K562 (cell line): ENCODE measurements around the gene KNL1. TPM values are rescaled to one million over a fixed set of nuclear protein-coding genes. Genes with fewer than 3 reads are reported as not detected.
A peak's percentile ranks its signal among the peaks of the same experiment; 100 is the strongest.

Source experiments
- ASH1L ChIP-seq: fragments of 450-650 bp; IDR thresholded peaks from 2 replicates; pipeline ENCODE4 v1.6.1; 2018; ENCODE audit warnings: borderline replicate concordance, mild to moderate bottlenecking, low read depth; ENCODE audit not compliant: partially characterized antibody
- CBX3 ChIP-seq, 2 experiments: IDR thresholded peaks; 1 replicate in 1 of 2; 2 replicates in 1 of 2; pipeline ENCODE4 v1.6.1; 2012; ENCODE audit warnings: inconsistent platforms in 2 of 2, low read length in 2 of 2, borderline replicate concordance in 1 of 2, control low read depth in 1 of 2
- CTBP1 ChIP-seq: fragments of 450-650 bp; IDR thresholded peaks from 2 replicates; pipeline ENCODE4 v1.6.1; 2016; ENCODE audit warnings: borderline replicate concordance
- JUND ChIP-seq, 2 experiments: IDR thresholded peaks; 2 replicates in 1 of 2; 3 replicates in 1 of 2; pipeline ENCODE4 v1.6.1; 2011; ENCODE audit warnings: borderline replicate concordance in 2 of 2, low read depth in 2 of 2, low read length in 2 of 2, improper control_type of control experiment in 1 of 2, missing biosample characterization in 1 of 2, missing genetic modification characterization in 1 of 2, missing genetic modification reagents in 1 of 2
- NR2F6 ChIP-seq: fragments of 450-650 bp; formaldehyde crosslinking; IDR thresholded peaks from 2 replicates; pipeline ENCODE4 v1.4.0; 2020; ENCODE audit warnings: mild to moderate bottlenecking
- PPARD ChIP-seq: fragments of 250-450 bp; sonication (Bioruptor Pico); IDR thresholded peaks from 2 replicates; pipeline ENCODE4 v1.8.0; 2022; ENCODE audit warnings: inconsistent platforms, mild to moderate bottlenecking, moderate library complexity
- PURB ChIP-seq: sonication (generic); formaldehyde crosslinking; IDR thresholded peaks from 2 replicates; pipeline ENCODE4 v1.9.0; 2021; ENCODE audit warnings: low read depth, mild to moderate bottlenecking, missing genetic modification reagents
- ZBTB17 ChIP-seq: fragments of 450-650 bp; formaldehyde crosslinking; IDR thresholded peaks from 2 replicates; pipeline ENCODE4 v1.4.0; 2020; ENCODE audit warnings: mild to moderate bottlenecking
- ZBTB9 ChIP-seq: fragments of 450-650 bp; formaldehyde crosslinking; IDR thresholded peaks from 2 replicates; pipeline ENCODE4 v1.4.0; 2020; ENCODE audit warnings: mild to moderate bottlenecking, moderate library complexity
- ZNF780A ChIP-seq: fragments of 250-450 bp; sonication (Bioruptor Pico); IDR thresholded peaks from 2 replicates; pipeline ENCODE4 v1.5.0; 2021; ENCODE audit warnings: mild to moderate bottlenecking
- polyA plus RNA-seq, 8 experiments: library from polyadenylated mRNA; depleted of rRNA in 4 of 8; stranded (reverse) in 5 of 8; unstranded in 3 of 8; fragments of >200 nt; fragmentation: Nextera tagmentation in 2 of 8; fragmentation: Illumina TruSeq in 1 of 8; extraction: Ambion mirVana in 2 of 8; extraction: Trizol in 1 of 8; gene quantifications; 2 replicates each; pipeline versions ENCODE4 v1.2.1 to v1.2.3, GENCODE V29; 2011 to 2014; ENCODE audit warnings: inconsistent platforms in 1 of 8, missing spikeins in 1 of 8
- total RNA-seq, 7 experiments: library from RNA; depleted of rRNA in 6 of 7; stranded (reverse); fragments of >200 nt in 6 of 7; fragmentation: Illumina TruSeq in 2 of 7; extraction: Trizol in 2 of 7; gene quantifications; 2 replicates each; pipeline versions ENCODE4 v1.2.1 to v1.2.3, GENCODE V29; 2011 to 2021; ENCODE audit warnings: low replicate concordance in 1 of 7
- TF ChIP-seq, protein P1 (sequence below): fragments of 450-650 bp; formaldehyde crosslinking; IDR thresholded peaks from 2 replicates; pipeline ENCODE4 v1.4.0; 2020; ENCODE audit warnings: mild to moderate bottlenecking, moderate library complexity
- TF ChIP-seq, protein P2 (sequence below): fragments of 450-650 bp; IDR thresholded peaks from 2 replicates; pipeline ENCODE4 v1.6.1; 2018; ENCODE audit warnings: mild to moderate bottlenecking, low read depth; ENCODE audit not compliant: partially characterized antibody
- TF ChIP-seq, protein P3 (sequence below): fragments of 450-650 bp; IDR thresholded peaks from 2 replicates; pipeline ENCODE4 v1.6.1; 2016; ENCODE audit warnings: missing biosample characterization, missing genetic modification characterization

The KNL1 gene
- total and polyA plus RNA-seq, 9 of the 15 experiments (the other 6 are each of a cell fraction or from before 2014, with no cell fraction given) = 14.5 to 65.4 (median 34.6) TPM

DNA sequence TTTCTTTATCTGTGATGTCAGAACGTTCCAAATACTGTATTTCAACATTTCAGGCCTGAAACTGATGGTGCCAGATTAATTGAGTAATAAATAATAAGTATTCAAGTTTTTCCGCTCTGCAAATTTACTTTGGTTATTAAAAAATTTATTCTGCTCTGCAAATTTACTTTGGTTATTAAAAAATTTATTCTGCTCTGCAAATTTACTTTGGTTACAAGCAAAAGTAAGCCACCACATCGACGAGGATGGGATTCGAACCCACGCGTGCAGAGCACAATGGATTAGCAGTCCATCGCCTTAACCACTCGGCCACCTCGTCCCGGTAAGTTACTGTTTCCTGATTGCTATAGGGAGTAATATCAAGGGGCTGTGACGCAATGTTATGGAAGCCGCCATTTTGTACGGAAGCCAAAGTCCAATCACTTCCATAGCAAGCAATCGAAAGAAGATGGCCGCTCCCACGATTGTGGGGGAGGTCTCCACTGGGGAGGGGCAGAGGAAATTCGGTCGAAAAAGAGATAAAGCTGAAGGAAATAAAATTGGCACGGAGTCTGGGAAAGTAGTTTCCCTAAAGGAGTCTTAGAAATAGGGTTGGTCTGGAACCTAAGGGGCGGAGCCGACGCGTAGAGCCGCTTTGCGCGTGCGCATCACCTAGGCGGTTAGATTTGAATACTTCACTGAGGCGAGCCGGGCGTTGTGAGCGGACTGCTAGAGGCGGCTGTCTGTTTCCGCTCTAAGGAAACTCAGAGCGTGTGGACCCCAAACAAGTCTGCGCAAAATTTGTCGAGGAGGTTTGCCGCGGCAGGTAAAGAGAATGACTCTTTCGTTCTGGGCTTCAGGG, at the start of gene KNL1 (continued):
- TF ChIP-seq, protein P1, sequence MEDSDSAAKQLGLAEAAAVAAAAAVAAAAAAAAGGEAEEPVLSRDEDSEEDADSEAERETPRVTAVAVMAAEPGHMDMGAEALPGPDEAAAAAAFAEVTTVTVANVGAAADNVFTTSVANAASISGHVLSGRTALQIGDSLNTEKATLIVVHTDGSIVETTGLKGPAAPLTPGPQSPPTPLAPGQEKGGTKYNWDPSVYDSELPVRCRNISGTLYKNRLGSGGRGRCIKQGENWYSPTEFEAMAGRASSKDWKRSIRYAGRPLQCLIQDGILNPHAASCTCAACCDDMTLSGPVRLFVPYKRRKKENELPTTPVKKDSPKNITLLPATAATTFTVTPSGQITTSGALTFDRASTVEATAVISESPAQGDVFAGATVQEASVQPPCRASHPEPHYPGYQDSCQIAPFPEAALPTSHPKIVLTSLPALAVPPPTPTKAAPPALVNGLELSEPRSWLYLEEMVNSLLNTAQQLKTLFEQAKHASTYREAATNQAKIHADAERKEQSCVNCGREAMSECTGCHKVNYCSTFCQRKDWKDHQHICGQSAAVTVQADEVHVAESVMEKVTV = 0 out of 2 replicates have a peak, but pooled peaks have one; percentile 16
- TF ChIP-seq ASH1L (no peak), JUND (IDR thresholded peaks at IDR 0.05; ENCODE audit: borderline replicate concordance, low read depth, low read length) (peak; percentile 90), JUND (tag; IDR thresholded peaks at IDR 0.05; ENCODE audit: borderline replicate concordance, low read depth, low read length) (peak; percentile 90; the same call in 2 of the 3 replicates), CBX3 (IDR thresholded peaks at IDR 0.05; ENCODE audit: borderline replicate concordance in 1 of 2, low read length in 2 of 2) (peak in 1 of 2 experiments; percentile 67; a peak in 2 of 3 replicates), PURB (no peak), ZBTB17 (CRISPR knock-in tag) (peak; percentile 28; the same call in 1 of the 2 replicates), PPARD (CRISPR knock-in tag) (no peak), ZNF780A (CRISPR knock-in tag) (no peak), NR2F6 (CRISPR knock-in tag) (peak; percentile 12; the same call in 1 of the 2 replicates), CTBP1 (0 out of 2 replicates have a peak, but pooled peaks have one; percentile 48), ZBTB9 (no peak)
- TF ChIP-seq, protein P2, sequence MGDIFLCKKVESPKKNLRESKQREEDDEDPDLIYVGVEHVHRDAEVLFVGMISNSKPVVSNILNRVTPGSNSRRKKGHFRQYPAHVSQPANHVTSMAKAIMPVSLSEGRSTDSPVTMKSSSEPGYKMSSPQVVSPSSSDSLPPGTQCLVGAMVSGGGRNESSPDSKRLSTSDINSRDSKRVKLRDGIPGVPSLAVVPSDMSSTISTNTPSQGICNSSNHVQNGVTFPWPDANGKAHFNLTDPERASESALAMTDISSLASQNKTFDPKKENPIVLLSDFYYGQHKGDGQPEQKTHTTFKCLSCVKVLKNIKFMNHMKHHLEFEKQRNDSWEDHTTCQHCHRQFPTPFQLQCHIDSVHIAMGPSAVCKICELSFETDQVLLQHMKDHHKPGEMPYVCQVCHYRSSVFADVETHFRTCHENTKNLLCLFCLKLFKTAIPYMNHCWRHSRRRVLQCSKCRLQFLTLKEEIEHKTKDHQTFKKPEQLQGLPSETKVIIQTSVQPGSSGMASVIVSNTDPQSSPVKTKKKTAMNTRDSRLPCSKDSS = no peak
- TF ChIP-seq, protein P3, sequence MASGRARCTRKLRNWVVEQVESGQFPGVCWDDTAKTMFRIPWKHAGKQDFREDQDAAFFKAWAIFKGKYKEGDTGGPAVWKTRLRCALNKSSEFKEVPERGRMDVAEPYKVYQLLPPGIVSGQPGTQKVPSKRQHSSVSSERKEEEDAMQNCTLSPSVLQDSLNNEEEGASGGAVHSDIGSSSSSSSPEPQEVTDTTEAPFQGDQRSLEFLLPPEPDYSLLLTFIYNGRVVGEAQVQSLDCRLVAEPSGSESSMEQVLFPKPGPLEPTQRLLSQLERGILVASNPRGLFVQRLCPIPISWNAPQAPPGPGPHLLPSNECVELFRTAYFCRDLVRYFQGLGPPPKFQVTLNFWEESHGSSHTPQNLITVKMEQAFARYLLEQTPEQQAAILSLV (tag) = peak; percentile 99
